Glutamatergic neuron (in vitro differentiated cells): Measurements from ENCODE around the gene FTCD. TPM values are rescaled to one million over a fixed set of nuclear protein-coding genes. Genes with fewer than 3 reads are reported as not detected.

Source experiments
- DNase-seq: peaks from one replicate; pipeline ENCODE4 v3.0.0; 2022
- H3K27ac Mint-ChIP-seq: one replicate; pipeline ENCODE4 v1.8.0; 2020; ENCODE audit warnings: mild to moderate bottlenecking, mixed read lengths, inconsistent platforms; ENCODE audit not compliant: unreplicated experiment
- H3K27me3 Mint-ChIP-seq: one replicate; pipeline ENCODE4 v1.8.0; 2020; ENCODE audit warnings: mild to moderate bottlenecking, moderate library complexity, mixed read lengths, inconsistent platforms; ENCODE audit not compliant: unreplicated experiment
- H3K36me3 Mint-ChIP-seq: one replicate; pipeline ENCODE4 v1.8.0; 2020; ENCODE audit warnings: mild to moderate bottlenecking, mixed read lengths, inconsistent platforms; ENCODE audit not compliant: unreplicated experiment
- H3K4me1 Mint-ChIP-seq: one replicate; pipeline ENCODE4 v1.8.0; 2020; ENCODE audit warnings: mild to moderate bottlenecking, low read depth, mixed read lengths, inconsistent platforms; ENCODE audit not compliant: unreplicated experiment
- H3K4me3 Mint-ChIP-seq: one replicate; pipeline ENCODE4 v1.8.0; 2020; ENCODE audit warnings: mild to moderate bottlenecking, mixed read lengths, inconsistent platforms; ENCODE audit not compliant: unreplicated experiment
- H3K9me3 Mint-ChIP-seq: one replicate; pipeline ENCODE4 v1.8.0; 2020; ENCODE audit warnings: mild to moderate bottlenecking, moderate library complexity, mixed read lengths, inconsistent platforms; ENCODE audit not compliant: unreplicated experiment
- CTCF ChIP-seq: fragments of 200-600 bp; sonication (generic); IDR thresholded peaks from one replicate; pipeline ENCODE4 v1.5.0; 2021; ENCODE audit not compliant: partially characterized antibody, unreplicated experiment
- total RNA-seq: library from RNA; stranded (reverse); fragmentation: NEBNext Ultra II Directional; extraction: Animal tissue kit (Norgen Biotek cat#: 25700); gene quantifications from one replicate; pipeline ENCODE4 v1.2.1, GENCODE V29; 2021; ENCODE audit not compliant: unreplicated experiment

Gene FTCD
- total RNA-seq, 1 donor from 2014 or later = 13.4 TPM

GRCh38 chr21:46189959-46190490, 34.6 kb upstream of the FTCD start:
- peaks cover 36% of the 10 kb centered on the region for H3K27me3 Mint-ChIP-seq
- H3K4me3 Mint-ChIP-seq = no peak overlapping the region
- H3K9me3 Mint-ChIP-seq = peaks cover 24% of the 10 kb centered on the region
- DNase-seq = no peak
- TF ChIP-seq CTCF = no peak
- H3K4me1 Mint-ChIP-seq = peaks cover 49% of the 10 kb centered on the region
- H3K36me3 Mint-ChIP-seq = peaks cover 3% of the 10 kb centered on the region
- peak overlapping the region; percentile 97 for H3K27ac Mint-ChIP-seq

- peaks cover 44% of the 10 kb centered on the region for H3K4me1 Mint-ChIP-seq
- peaks cover 26% of the 10 kb centered on the region for H3K9me3 Mint-ChIP-seq
- H3K4me3 Mint-ChIP-seq = peak overlapping the region; percentile 43
- H3K27me3 Mint-ChIP-seq = peaks cover 34% of the 10 kb centered on the region
- DNase-seq = no peak
- H3K36me3 Mint-ChIP-seq = peaks cover 2% of the 10 kb centered on the region
- H3K27ac Mint-ChIP-seq = peak overlapping the region; percentile 97
- TF ChIP-seq CTCF = no peak
Observed at GRCh38 chr21:46189213-46189958, 34.0 kb upstream of the FTCD start.

GRCh38 chr21:46188226-46189212, 33.1 kb upstream of the FTCD start:
- H3K4me3 Mint-ChIP-seq = peak overlapping the region; percentile 75
- peaks cover 27% of the 10 kb centered on the region for H3K27me3 Mint-ChIP-seq
- no peak for TF ChIP-seq CTCF
- peaks cover 41% of the 10 kb centered on the region for H3K4me1 Mint-ChIP-seq
- peak overlapping the region; percentile 97 for H3K27ac Mint-ChIP-seq
- no peaks in the 10 kb centered on the region for H3K36me3 Mint-ChIP-seq
- DNase-seq = no peak
- peaks cover 22% of the 10 kb centered on the region for H3K9me3 Mint-ChIP-seq

GRCh38 chr21:46187814-46188213, 32.4 kb upstream of the FTCD start:
- H3K36me3 Mint-ChIP-seq = no peaks in the 10 kb centered on the region
- H3K4me3 Mint-ChIP-seq = peak overlapping the region; percentile 75
- no peak for TF ChIP-seq CTCF
- no peak for DNase-seq
- peak overlapping the region; percentile 97 for H3K27ac Mint-ChIP-seq
- peaks cover 22% of the 10 kb centered on the region for H3K9me3 Mint-ChIP-seq
- H3K27me3 Mint-ChIP-seq = peaks cover 25% of the 10 kb centered on the region
- peaks cover 41% of the 10 kb centered on the region for H3K4me1 Mint-ChIP-seq
